ENCODE data around the gene PREX1.

- no peak for TF ChIP-seq CTCF (conservative IDR thresholded peaks at IDR 0.05; ENCODE audit: low read depth, low read length)
- TF ChIP-seq MAZ (IDR thresholded peaks at IDR 0.05; ENCODE audit: borderline replicate concordance, low read depth, low read length) = no peak
- no peak for TF ChIP-seq CEBPB (IDR thresholded peaks at IDR 0.05; ENCODE audit: low read depth, low read length)
- TF ChIP-seq POLR2A (IDR thresholded peaks at IDR 0.05; ENCODE audit: low read depth, low read length) = no peak
- no peak for TF ChIP-seq BHLHE40 (IDR thresholded peaks at IDR 0.05; ENCODE audit: low read depth, low read length)
- no peak for TF ChIP-seq NFE2L2 (IDR thresholded peaks at IDR 0.05; ENCODE audit: low read depth, low read length)
These were observed 202.5 kb downstream of the PREX1 start for GRCh38 chr20:48625136-48625900.
